ENCODE measurements around the gene MED31.

Gene MED31

DNA sequence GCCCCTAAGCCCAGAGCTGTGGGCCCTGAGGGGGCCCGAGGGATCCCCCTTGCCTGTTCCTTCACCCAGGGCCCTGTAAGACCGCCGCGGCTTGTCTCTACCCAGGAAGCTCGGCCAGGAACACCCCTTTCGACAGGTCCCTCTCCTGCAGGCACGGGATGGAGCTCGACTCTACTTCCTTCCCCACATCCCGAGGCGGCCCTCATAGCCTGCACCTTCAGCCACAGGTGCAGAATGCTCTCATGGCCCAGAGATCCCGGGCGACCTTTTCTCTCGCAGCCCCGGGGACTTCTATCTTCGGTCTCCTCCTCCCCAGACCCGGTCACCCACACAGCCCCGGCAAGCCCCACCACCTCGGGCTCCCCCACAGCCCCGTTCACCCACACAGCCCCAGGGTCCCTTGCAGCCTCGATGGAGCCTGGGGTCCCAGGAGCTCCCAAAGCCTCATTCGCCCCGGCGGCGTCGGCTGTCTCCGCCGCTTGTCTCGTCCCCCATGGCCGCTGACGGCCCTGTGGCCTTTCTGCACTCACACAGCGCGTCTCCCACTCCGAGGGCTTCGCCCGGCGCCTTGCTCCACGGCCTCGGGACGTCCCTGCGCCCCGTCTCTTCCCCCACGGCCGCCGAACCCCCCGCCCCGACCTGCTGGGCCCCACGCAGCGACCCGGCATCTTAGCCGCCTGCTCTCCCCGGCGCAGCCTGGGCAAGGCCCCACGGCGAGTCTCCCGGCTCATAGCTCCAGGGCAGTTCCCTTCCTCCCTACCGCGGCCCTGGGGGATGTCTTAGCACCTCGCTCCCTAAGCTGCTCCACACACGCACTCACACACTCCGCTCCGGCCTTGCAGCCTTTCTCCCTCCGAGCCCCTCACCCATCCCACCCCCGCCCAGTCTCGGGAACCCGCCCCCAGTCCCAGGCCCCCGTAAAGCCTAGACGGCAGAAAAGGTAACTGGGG, 11.5 kb downstream of the MED31 start:
- Histone ChIP-seq H3K27ac (peak overlapping the region; percentile 73 to 92 (median 88)), H3K4me2 (peak overlapping the region; percentile 94 to 100 (median 97)), H3K36me3 (peaks cover 24 to 44% (median 35%) of the 10 kb centered on the region in 11 experiments), H3K4me1 (peaks cover 35 to 44% (median 38%) of the 10 kb centered on the region in 10 experiments), H3K9ac (peak overlapping the region; percentile 78 to 92 (median 90)), H3K27me3 (no peaks in the 10 kb centered on the region), H3K4me3 (peak overlapping the region; percentile 72 to 97 (median 92)), H3K9me3 (replicated peaks in 1 of 11) (no peaks in the 10 kb centered on the region), H4K20me1 (peaks cover 0 to 59% (median 38%) of the 10 kb centered on the region in 11 experiments; a peak in 14 of 22 replicates)
- no peak for TF ChIP-seq Cebpa-rat (IDR thresholded peaks at IDR 0.05)

GRCh38 chr17:6639014-6639585, 12.3 kb downstream of the MED31 start:
- Histone ChIP-seq H3K9ac (peak overlapping the region; percentile 78 to 92 (median 90)), H3K4me3 (peak overlapping the region; percentile 72 to 97 (median 92)), H3K9me3 (replicated peaks in 1 of 11) (no peaks in the 10 kb centered on the region), H3K4me1 (peaks cover 35 to 44% (median 38%) of the 10 kb centered on the region in 10 experiments), H3K27ac (peak overlapping the region; percentile 73 to 92 (median 88); a peak in 21 of 22 replicates), H3K4me2 (peak overlapping the region; percentile 94 to 100 (median 97)), H3K36me3 (peaks cover 24 to 44% (median 35%) of the 10 kb centered on the region in 11 experiments), H4K20me1 (peaks cover 0 to 53% (median 31%) of the 10 kb centered on the region in 11 experiments; a peak in 14 of 22 replicates), H3K27me3 (no peaks in the 10 kb centered on the region)
- no peak for TF ChIP-seq Cebpa-rat (IDR thresholded peaks at IDR 0.05)

DNA sequence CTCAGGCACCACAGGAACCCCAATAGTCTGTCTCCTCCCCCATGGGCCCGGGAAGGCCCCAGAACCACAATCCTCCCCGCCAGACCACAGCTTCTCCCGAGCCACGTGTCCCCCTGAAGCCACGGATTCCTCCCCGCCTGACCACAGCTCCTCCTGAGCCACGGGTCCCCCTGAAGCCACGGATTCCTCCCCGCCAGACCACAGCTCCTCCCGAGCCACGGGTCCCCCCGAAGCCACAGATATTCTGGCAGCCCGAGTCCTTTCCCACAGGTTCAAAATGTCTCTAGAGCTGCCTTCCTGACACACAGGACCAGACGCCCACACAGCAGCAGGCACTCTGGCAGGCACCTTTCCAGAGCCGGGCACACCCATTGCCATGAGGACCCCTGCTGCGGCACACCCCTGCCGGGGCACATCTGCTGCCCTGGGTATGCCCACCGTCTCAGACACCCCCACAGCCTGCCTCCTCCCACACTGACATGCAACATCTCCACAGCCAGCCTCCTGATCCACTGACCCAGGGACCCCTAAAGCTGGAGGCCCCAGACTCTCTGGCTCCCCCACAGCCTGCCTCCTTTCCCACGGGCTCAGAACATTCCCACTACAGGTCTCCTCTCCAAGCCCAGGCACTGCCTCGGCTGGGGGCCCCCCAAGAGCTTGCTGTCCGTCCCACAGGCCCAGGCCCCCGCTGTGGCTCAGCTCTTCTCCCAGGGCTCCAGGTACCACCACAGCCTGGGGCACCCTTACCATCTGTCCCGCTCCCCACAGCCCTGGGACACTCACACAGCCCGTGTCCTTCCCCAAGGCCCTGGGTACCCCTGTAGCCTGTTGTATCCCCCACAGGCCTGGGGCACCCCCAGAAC, 13.1 kb downstream of the MED31 start:
- TF ChIP-seq Cebpa-rat (IDR thresholded peaks at IDR 0.05): no peak
- Histone ChIP-seq H3K27me3 (no peaks in the 10 kb centered on the region), H3K4me3 (peak overlapping the region in 2 of 10 experiments; percentile 94 to 97; a peak in 3 of 20 replicates), H4K20me1 (peaks cover 0 to 48% (median 31%) of the 10 kb centered on the region in 11 experiments; a peak in 14 of 22 replicates), H3K27ac (peak overlapping the region in 5 of 11 experiments; percentile 11 to 92 (median 91); a peak in 8 of 22 replicates), H3K36me3 (peaks cover 26 to 44% (median 35%) of the 10 kb centered on the region in 11 experiments), H3K9ac (peak overlapping the region; percentile 21 to 92 (median 89); a peak in 21 of 22 replicates), H3K4me1 (peaks cover 35 to 43% (median 38%) of the 10 kb centered on the region in 10 experiments), H3K4me2 (peak overlapping the region; percentile 94 to 100 (median 97)), H3K9me3 (replicated peaks in 1 of 11) (no peaks in the 10 kb centered on the region)

GRCh38 chr17:6637458-6637840, 14.0 kb downstream of the MED31 start:
- peaks cover 31 to 34% (median 32%) of the 10 kb centered on the region in 10 experiments for H3K4me1 ChIP-seq
- no peak for TF ChIP-seq Cebpa-rat (IDR thresholded peaks at IDR 0.05)
- no peaks in the 10 kb centered on the region for H3K9me3 ChIP-seq (replicated peaks in 1 of 11)
- H3K4me3 ChIP-seq: no peak overlapping the region
- H3K36me3 ChIP-seq: peaks cover 27 to 44% (median 35%) of the 10 kb centered on the region in 11 experiments
- peak overlapping the region in 4 of 11 experiments; percentile 78 to 92 (median 87); a peak in 4 of 22 replicates for H3K9ac ChIP-seq
- peak overlapping the region in 1 of 11 experiments; percentile 96; a peak in 2 of 22 replicates for H3K4me2 ChIP-seq
- H3K27ac ChIP-seq: no peak overlapping the region
- H3K27me3 ChIP-seq: no peaks in the 10 kb centered on the region
- H4K20me1 ChIP-seq: peaks cover 0 to 43% (median 28%) of the 10 kb centered on the region in 11 experiments; a peak in 14 of 22 replicates

DNA sequence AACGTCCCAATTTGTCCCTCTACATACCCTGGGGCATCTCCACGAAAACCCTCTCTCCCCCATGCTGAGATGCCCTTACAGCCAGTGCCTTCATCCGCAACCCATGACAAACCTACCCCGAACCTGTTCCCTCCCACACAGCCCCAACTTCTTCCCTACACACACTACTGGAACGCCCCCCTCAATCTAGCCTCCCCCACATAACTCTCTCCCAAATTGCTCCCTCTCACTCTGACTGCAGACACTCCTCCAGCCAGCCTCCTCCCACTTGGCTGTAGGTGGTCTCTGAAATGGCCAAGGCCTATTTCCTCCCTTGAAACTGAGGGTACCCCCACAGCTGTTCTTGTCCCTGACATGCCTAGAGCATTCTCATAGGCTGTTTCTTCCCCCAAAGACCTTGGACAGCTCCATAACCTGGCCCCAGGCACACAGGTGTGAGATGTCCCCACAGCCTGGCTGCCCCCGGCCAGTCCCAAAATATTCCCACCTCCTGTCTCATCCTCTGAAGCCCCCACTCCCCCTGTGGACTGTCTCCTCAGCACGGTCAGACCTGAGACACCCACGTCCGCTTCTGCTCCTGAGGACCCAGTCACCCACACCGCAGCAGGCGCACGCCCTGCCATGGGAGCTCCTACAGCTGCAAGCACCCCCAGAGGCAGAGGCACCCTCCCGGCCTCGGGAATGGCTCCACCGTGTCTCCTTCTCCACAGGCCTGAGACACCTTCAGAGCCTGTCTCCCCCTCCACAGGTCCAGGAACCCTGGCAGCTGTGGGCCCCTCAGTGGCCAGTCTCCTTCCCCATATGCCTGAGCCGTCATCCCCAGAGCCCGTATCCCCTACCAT, 14.6 kb downstream of the MED31 start:
- no peaks in the 10 kb centered on the region for H3K9me3 ChIP-seq (replicated peaks in 1 of 11)
- H3K36me3 ChIP-seq: peaks cover 32 to 49% (median 36%) of the 10 kb centered on the region in 11 experiments
- peaks cover 0 to 37% (median 28%) of the 10 kb centered on the region in 11 experiments; a peak in 15 of 22 replicates for H4K20me1 ChIP-seq
- no peak overlapping the region for H3K27ac ChIP-seq
- no peak overlapping the region for H3K4me2 ChIP-seq
- no peaks in the 10 kb centered on the region for H3K27me3 ChIP-seq
- peaks cover 24 to 28% (median 26%) of the 10 kb centered on the region in 10 experiments for H3K4me1 ChIP-seq
- H3K9ac ChIP-seq: no peak overlapping the region
- TF ChIP-seq Cebpa-rat (IDR thresholded peaks at IDR 0.05): no peak
- no peak overlapping the region for H3K4me3 ChIP-seq

DNA sequence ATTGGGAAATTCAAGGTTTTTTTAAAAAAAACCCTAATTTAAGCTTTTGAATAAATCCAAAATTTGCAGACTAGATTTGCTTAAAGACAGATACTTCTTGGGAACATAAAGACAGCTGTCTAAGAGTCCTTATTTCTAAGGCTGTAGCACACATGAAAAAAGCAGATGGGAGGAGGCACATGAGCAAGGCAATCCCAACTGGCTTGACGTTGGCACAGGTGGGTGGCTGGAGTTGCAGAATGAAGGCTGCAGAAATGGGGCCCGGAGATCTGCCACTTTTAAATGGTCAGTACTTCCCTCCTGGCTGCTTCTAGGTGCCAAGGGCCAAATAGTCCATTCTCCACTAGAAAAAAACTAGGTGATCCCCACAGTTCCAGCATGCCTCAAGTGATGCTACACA, 15.3 kb downstream of the MED31 start:
- Histone ChIP-seq H3K4me3 (no peak overlapping the region), H3K36me3 (peaks cover 39 to 56% (median 43%) of the 10 kb centered on the region in 11 experiments), H4K20me1 (peaks cover 0 to 36% (median 27%) of the 10 kb centered on the region in 11 experiments; a peak in 15 of 22 replicates), H3K27me3 (no peaks in the 10 kb centered on the region), H3K4me2 (no peak overlapping the region), H3K9me3 (replicated peaks in 1 of 11) (no peaks in the 10 kb centered on the region), H3K27ac (no peak overlapping the region), H3K4me1 (peaks cover 18 to 28% (median 22%) of the 10 kb centered on the region in 10 experiments), H3K9ac (no peak overlapping the region)
- TF ChIP-seq Cebpa-rat (IDR thresholded peaks at IDR 0.05): no peak

GRCh38 chr17:6633263-6633662, 18.1 kb downstream of the MED31 start:
- Histone ChIP-seq H3K9me3 (replicated peaks in 1 of 11) (no peaks in the 10 kb centered on the region), H4K20me1 (peaks cover 0 to 41% (median 19%) of the 10 kb centered on the region in 11 experiments; a peak in 15 of 22 replicates), H3K4me1 (peaks cover 3 to 14% (median 7%) of the 10 kb centered on the region in 10 experiments; a peak in 19 of 20 replicates), H3K36me3 (peaks cover 59 to 83% (median 71%) of the 10 kb centered on the region in 11 experiments), H3K4me3 (no peak overlapping the region), H3K27me3 (no peaks in the 10 kb centered on the region), H3K4me2 (no peak overlapping the region), H3K27ac (no peak overlapping the region), H3K9ac (no peak overlapping the region)
- TF ChIP-seq Cebpa-rat (IDR thresholded peaks at IDR 0.05): no peak

Data from BLaER1 treated with 17β-estradiol and CSF1 and Interleukin-3, amounts not matched to agents 10 nM and 100 nM (cell line).